HG03064 (cell line): Measurements from ENCODE around the gene NTHL1.

Experiments used
- ATAC-seq: cut with Tn5 transposase; IDR thresholded peaks from one replicate; pipeline ENCODE4 v1.9.1; 2021; ENCODE audit warnings: low read depth; ENCODE audit not compliant: unreplicated experiment

The NTHL1 gene

DNA sequence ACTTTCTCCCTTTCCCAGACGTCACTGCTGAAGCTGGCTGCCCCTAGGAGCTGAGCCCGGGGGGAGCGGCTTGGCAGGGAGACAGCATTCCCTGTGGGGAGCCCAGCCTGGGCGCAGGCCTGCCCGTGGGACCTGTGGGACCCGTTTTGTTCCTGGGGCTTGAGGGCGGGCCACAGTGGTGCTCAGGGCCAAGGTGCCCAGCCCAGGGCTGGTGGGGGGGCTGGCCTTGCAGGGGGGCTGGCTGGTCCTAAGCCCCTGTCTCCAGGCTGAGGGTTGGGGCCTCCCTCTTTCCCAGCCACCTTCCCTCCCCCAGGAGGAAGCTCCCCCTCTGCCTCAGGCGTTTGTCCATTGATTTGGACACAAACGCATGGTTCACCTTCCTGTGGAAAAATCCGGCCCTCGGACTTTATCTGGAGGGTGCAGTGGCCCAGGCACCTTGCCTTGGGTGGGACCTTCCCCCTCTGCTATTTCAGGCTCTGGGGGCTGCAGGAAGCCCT, 16.5 kb downstream of the NTHL1 start:
- no peak for ATAC-seq

DNA sequence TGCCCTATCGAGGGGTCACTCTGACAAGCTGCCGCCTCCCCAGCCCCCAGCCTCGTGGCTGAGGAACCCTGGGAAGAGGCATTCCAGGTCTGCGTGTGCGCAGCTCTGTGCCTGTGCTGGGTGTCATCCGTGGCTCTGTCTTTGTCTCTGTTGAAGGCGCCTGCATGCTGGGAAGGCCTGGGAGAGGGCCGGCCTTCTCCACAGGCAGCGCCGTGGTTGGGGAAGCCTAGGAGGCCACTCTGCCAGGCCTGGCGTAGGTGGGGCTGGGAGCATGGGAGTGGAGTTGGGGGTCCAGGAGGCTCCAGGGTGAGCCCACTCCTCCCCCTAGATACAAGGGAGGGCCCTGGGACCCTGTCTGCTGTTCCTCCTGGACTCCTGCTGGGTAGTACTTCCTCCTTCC, 17.6 kb downstream of the NTHL1 start:
- ATAC-seq = no peak

DNA sequence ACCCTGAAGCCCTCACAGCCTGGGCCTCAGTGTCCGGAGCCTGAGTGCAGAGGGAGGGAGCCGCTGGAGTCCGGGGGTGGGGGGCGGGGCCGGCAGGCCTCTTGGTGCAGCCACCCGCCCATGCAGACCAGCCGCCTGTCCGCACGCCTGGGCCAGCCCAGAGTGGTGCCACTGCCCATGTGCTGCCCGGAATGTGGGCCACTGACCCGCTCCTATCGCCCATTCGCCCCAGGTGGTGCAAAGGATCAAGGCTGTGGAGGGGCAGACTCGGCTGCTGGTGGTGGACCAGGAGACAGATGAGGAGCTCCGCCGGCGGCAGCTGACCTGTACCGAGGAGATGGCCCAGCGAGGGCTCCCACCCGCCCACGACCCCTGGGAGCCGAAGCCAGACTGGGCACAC, 18.3 kb downstream of the NTHL1 start:
- ATAC-seq = no peak

DNA sequence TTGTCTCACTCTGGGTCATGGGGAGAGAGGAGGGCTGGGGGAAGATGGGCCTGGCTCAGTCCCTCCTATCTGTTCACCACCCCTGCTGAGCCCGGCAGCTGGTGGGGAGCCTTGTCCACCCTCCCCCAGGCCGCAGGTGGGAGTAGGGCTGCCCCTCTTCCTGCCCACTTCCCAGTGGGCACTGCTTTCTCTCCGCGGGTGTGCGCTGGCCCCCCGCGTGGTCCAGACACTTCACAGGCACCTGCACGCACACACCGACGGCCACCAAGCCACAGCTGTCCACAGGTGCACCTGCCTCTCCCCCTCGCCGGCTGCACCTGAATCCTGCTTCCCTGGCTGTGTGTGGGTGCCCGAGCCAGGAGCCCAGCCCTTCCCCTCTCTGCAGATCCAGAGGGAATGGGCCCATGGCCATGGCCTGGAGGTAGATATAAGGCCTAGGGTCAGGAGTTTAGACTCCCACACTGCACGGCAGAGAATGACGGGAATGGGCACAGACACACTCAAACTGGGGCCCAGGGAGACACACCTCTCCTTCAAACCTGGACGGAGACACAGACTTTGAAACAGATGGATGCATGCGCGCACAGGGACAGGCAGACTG, 18.9 kb downstream of the NTHL1 start:
- ATAC-seq = no peak

DNA sequence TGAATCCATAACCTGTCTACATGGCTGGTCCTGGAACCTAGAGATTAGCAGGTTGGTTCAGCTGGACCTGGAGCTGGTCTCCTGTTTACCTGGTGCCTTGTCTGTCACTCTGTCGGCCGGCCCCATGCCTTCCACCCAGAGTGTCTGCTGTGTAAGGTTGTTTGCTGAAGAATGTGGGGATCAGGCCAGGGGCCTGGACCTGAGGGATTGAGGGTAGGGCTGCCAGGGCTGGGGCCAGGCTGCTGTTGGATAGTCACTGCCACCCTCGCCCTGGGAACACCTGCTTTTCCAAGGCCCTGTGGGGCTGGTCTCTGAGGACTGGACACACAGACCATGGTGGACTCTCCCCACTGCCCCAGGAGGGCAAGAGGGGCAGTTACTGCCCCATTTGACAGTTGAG, 19.5 kb downstream of the NTHL1 start:
- ATAC-seq = no peak

DNA sequence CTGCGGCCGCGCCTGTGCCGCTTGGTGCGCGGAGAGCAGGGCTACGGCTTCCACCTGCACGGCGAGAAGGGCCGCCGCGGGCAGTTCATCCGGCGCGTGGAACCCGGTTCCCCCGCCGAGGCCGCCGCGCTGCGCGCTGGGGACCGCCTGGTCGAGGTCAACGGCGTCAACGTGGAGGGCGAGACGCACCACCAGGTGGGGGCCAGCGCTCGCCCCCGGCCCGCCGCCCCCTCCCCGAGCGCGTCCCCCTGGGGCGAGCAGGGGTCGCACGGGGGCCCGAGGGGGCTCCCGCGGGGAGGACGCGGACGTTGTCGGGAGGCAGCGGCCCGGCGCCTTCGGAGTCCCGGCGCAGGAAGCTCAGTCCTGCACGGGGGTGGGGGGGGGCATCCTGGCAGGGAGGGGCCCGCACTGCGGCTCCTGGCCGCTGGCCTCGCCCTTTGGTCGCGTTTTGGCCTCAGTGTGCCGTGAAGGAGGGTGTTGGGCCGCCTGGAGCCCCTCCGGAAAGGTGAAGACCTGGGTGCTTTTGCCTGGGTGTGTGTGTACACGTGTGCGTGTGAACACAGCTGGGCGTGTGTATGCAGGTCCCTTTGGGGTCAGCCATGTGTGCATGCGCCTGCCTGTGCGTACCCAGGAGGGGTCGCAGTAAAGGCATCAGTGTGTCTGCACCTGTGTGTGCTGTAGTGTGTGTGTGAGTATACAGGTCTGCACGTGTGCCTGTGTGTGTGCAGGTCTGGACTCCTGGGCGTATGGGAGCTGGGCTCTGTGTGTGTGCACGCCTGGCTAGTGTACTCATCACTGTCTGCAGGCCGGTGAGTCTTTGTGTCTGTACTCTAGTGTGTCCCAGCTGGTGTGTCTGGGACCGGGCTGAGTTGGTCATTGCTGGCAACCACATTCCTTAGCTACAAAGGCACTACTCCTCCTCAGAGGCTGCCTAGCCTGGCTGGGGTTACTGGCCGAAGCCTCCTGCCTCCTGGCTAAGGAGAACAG, 20.3 kb downstream of the NTHL1 start:
- ATAC-seq = no peak

DNA sequence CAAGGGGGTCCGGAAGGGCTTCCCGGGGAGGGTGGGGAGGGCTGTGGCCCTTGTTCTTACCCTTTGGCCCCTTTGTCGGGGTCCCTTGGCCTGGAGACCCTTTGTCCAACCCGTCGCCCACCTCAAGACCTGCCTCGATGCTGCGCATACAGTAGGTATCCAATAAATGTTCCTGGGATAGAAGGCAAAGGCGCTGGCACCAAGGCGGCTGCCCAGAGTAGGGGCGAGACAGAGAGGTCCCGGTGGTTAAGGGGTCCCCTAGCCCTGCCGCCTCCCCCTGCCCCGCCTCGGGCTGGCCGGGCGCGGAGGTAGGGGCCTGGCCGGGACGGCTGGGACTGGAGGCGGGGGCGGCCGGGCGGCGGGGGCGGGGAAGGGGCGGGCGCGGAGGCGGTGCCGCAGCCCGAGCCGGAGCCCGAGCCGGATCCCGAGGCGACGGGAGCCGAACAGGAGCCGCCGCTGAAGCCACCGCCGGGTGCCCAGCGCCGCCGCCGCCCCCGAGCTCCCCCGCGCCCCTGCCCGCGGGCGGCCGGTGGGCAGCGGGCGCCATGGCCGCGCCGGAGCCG, 21.1 kb downstream of the NTHL1 start, which contains the start of gene NHERF2:
NHERF2 (plus strand) TSS at position 442 of the 563 bp plus-strand sequence; CDS start at position 546, 104 bp downstream.
- ATAC-seq = no peak

DNA sequence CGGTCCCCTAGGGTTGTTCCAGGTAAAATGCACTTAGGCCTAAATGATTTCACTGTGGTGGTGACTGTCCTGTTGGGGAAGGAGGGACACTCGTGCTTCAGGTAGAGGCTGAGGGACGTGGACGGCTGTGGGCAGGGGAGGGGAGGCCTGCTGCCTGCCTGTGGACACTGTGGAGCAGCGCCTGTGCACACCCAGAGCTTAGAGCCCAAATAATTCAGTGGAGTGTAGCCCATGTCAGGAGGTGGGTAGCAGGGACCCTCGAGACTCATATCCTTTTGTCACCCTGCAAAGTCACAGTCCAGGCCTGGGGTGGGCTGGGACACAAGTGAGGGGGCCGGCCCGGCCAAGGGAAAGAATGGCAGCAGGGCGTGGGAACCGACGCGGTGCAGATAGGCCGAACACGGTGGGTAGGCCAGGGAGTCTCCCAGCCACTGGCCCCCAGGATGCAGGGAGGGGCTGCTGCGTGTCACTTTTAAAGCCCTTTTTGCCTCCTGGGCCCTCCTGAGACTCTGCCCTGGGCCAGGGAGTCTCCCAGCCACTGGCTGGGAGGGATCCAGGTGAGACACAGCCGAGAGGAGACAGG, 21.7 kb downstream of the NTHL1 start:
- ATAC-seq = no peak

DNA sequence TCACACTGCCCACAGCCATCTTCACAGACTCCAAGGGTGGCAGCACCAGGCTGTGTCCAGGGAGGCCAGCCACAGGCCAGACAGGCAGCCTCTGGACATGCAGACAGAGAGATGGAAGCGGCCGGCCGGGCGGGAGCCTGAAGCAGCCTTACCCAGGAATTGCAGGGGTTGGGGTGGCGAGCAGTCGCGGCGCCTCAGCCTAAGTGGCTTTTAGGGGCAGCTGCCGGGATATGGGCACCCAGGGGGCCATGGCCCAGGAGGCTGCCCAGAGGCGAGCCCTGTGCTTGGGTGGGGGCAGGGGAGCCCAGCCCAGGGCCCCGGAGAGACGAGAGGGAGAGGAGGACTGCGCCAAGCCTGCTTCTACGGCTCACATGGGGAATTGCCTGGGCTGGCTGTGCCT, 22.4 kb downstream of the NTHL1 start:
- ATAC-seq = no peak

DNA sequence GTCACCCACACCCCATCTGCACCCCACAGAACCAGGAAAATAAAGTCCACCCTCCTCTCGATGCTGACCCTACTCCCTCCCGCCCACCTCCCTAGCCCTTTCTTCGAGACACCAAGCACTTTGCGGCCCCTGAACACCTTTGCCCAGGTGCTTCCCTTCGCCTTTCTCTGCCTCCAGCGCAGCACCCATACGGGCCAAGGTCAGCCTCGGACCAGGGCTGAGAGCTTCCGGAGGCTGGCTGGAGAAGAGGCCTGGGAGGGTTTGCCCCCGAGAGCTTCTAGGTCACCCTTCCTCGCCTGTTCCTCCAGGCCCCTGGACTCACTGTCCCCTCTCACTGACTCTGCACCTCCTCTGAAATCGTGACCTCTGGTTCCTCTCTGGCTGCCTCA, 23.6 kb downstream of the NTHL1 start:
- ATAC-seq = no peak

DNA sequence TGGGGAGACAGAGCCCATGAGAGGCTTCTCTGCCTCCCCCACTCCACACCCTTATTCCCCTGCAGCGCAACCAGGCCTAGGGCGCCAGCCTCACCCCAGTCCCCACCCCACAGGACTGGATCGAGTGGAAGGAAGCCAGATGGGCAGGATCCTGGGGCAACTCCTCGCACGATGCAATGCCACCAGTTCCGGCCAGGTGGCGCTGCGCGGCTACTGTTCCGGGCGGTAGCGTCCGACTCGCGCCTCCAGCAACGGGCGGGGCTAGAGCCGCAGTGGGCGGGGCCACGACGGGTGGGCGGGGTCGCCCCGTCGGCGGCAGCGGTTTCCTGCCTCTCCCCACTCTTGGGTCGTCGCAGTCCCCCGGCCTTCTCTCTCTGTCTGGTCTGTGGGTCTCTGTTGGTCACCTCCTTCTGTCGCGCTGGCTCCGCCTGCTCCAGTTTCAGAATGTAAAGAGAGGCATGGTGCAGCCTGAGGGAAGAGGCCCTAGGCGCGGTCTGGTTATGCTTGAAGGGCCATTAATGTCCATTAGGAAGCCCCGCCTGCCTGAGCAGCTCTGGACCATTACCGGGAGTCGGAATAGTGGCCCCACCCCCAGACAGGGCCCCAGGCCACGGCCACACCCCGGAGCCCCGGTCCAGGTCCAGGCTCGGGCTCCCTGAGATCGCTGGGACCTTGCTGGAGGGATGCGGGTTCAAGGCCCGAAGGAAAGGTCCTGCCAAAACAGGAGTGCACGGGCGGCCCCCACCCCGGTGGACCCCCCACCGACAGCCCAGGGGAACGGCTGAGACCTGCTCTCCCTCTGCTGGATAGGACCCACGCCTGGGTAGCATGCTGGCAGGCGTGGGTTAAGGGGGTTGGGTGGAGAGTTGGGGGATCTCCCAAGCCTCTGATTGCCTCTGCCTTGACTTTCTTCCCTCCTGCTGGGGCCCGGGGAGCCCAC, 24.3 kb downstream of the NTHL1 start:
- no peak for ATAC-seq

DNA sequence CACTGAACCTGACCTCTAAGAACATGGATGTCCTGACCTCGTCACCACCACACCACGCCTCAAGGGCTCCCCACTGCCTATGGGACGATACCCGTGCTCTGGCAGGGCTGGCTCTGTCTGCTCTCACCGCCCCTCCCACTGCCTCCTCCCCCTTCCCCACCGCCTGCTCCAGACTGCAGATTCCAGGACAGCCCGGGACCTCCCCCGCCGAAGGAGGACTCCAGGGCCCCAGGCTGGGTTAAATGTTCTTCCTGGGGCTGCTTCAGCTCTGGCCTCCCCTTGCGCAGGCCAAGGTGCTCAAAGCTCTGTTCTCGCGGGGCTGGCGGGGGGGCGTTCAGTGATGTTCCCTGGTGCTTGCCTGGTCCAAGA, 24.9 kb downstream of the NTHL1 start:
- ATAC-seq = no peak

DNA sequence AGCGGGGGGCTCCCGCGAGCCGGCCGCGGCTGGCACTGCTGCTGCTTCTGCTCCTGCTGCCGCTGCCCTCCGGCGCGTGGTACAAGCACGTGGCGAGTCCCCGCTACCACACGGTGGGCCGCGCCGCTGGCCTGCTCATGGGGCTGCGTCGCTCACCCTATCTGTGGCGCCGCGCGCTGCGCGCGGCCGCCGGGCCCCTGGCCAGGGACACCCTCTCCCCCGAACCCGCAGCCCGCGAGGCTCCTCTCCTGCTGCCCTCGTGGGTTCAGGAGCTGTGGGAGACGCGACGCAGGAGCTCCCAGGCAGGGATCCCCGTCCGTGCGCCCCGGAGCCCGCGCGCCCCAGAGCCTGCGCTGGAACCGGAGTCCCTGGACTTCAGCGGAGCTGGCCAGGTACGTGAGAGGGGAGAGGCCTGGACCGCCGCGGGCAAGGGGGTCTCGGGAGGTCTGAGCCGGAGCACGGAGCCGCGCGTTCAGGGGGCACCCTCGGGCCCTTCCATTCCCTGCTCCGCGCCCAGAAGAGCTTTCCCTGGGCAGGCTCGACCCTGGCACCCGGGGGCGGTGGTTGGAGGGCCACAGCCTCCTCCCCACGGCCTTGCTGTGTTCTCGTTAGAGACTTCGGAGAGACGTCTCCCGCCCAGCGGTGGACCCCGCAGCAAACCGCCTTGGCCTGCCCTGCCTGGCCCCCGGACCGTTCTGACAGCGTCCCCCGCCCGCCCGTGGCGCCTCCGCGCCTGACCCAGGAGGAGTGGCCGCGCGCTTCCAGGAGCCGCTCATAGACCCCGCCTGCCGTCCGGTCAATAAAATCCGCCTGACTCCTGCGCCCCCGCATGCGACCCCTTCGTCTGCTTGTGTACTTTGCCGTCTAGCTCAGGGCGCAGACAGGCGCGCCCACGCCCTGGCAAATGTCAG, 27.5 kb downstream of the NTHL1 start:
- ATAC-seq = no peak

DNA sequence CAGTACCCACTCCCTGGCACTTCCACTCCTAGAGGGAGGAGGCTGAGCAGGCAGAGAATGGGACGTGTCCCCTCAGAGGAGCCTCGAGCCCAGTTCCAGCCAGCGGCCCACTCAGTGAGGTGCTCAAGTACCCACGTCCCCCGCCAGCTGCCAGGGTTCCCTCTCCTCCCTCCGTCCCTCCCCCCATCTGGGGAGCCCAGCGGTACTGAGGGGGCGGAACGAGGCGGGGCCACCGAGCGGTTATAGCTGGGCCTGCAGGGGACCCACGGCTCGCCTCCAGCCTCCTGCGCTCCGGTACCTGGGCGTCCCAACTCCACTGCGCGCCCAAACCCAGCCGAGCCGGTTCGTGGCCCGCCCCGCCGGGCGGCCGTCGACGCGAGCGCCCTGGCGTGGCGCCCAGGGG, 28.1 kb downstream of the NTHL1 start, which contains the start of gene NPW:
NPW (plus strand) TSS at position 268 of the 403 bp plus-strand sequence.
- no peak for ATAC-seq

DNA sequence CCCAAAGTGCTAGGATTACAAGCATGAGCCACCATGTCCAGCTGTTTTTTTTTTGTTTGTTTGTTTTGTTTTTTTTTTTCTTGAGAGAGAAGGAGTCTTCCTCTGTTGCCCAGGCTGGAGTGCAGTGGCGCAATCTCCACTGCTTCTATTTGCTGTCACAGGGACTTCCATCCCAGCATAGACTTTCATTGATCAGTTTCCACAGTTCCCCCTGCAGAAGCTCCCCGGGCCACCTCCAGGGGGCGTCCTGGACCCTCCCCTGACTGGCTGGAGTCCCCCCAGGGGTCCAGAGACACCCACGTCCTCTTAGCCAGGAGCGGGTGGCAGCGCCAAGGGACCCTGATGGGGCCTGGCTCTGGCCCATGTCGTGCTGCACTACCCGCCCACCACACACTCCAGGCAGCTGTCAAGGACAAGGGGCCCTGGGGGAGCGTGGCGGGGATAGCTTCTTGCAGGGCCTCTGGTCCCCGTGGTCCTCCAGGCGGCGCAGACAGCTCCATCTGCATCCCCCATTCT, 31.2 kb downstream of the NTHL1 start:
- no peak for ATAC-seq

DNA sequence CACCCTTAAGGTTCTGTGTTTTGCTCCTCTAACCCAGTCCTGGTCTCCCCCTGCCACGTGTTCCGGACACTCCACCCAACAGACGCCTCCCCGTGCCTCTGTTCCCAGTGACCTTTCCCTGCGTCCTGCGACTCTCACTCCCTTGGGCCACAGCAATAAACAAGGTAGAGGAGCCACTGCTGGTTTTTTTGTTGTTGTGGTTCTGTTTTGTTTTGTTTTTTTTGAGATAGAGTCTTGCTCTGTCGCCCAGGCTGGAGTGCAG, 31.8 kb downstream of the NTHL1 start:
- ATAC-seq = no peak

DNA sequence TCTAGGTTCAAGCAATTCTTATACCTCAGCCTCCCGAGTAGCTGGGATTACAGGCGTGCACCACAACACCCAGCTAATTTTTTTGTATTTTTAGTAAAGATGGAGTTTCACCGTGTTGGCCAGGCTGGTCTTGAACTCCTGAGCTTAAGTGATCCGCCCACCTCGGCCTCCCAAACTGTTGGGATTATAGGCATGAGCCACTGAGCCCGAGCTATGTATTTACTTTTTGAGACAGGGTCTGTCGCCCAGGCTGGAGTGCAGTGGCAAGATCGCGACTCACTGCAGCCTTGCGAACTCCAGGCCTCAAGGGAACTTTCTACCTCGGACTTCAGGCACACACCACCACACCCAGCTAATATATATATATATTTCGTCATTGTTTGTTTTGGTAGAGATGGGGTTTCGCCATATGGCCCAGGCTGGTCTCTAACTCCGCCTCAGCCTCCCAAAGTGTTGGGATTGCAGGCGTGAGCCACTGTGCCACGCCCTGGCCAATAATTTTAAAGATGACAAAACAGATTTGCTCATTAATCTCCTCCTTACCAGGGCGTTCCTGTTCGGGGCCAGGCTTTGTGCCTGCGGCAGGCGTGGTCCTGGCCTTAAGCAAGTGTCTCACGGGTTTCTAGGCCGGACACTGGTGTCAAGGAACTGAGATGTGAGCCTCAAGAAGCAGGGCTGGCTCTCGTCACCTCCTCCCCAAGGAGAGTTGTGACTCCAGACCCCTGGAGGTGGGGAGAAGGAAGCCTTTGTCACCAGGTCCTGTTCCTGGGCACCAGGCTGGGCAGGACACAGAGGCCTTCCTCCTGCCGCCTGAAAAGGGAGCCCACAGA, 32.3 kb downstream of the NTHL1 start:
- ATAC-seq = no peak

DNA sequence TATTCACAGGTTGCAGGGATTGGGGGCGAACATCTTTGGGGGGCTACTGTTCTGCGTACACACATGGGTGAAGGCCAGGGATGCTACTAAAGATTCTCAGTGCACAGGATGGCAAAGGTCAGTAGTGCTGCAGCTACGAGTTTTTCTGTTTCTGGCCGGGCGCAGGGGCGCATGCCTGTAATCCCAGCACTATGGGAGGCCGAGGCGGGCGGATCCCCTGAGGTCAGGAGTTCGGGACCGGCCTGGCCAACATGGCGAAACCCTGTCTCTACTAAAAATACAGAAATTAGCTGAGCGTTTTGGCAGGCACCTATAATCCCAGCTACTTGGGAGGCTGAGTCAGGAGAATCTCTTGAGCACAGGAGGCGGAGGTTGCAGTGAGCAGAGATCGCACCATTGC, 34.1 kb downstream of the NTHL1 start:
- no peak for ATAC-seq
